ENCODE measurements around the gene GRK6. TPM values are rescaled to one million over a fixed set of nuclear protein-coding genes. Genes with fewer than 3 reads are reported as not detected.

GRK6 gene
- polyA plus RNA-seq, 1 experiment, result 16.4 TPM

DNA sequence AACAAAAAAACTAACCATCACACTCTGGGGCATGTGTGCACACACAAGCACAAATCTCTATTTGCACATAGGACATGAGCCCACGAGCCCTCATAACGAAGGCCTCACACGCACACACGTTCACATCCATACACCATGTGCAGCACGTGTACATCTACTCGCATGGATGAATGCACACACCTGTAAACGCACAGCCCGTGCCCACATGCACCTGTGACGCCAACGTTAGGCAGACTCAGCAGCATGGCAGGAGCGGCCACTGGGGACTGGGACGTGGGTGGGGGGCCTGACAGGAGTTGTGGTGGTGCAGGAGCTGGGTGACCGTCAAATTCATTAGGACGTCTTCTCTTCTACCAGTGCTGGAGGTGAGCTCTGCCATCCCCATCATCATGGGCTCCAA, 39.1 kb upstream of the GRK6 start:
- no peak for DNase-seq (ENCODE audit: low read depth, low spot score)
- Histone ChIP-seq H3K27ac (ENCODE audit: low read depth, low read length) (no peak overlapping the region), H3K9me3 (ENCODE audit: control insufficient read depth, insufficient read depth, low read length) (no peaks in the 10 kb centered on the region), H3K27me3 (ENCODE audit: control insufficient read depth, insufficient read depth, low read length) (peaks cover 30% of the 10 kb centered on the region), H3K4me3 (ENCODE audit: low read depth, low read length) (no peak overlapping the region)
- TF ChIP-seq, protein P1, sequence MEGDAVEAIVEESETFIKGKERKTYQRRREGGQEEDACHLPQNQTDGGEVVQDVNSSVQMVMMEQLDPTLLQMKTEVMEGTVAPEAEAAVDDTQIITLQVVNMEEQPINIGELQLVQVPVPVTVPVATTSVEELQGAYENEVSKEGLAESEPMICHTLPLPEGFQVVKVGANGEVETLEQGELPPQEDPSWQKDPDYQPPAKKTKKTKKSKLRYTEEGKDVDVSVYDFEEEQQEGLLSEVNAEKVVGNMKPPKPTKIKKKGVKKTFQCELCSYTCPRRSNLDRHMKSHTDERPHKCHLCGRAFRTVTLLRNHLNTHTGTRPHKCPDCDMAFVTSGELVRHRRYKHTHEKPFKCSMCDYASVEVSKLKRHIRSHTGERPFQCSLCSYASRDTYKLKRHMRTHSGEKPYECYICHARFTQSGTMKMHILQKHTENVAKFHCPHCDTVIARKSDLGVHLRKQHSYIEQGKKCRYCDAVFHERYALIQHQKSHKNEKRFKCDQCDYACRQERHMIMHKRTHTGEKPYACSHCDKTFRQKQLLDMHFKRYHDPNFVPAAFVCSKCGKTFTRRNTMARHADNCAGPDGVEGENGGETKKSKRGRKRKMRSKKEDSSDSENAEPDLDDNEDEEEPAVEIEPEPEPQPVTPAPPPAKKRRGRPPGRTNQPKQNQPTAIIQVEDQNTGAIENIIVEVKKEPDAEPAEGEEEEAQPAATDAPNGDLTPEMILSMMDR (IDR thresholded peaks at IDR 0.05; ENCODE audit: low read depth, low read length), result no peak
- ChIA-PET POLR2A (no interaction called here), CTCF (interaction anchor here (3.6 to 7.0 kb wide), 3 partner anchors 16 to 63 kb away, joined by 61 to 205 read pairs (median 120); partner anchors contain the start of genes PFN3 and PRR7)

DNA sequence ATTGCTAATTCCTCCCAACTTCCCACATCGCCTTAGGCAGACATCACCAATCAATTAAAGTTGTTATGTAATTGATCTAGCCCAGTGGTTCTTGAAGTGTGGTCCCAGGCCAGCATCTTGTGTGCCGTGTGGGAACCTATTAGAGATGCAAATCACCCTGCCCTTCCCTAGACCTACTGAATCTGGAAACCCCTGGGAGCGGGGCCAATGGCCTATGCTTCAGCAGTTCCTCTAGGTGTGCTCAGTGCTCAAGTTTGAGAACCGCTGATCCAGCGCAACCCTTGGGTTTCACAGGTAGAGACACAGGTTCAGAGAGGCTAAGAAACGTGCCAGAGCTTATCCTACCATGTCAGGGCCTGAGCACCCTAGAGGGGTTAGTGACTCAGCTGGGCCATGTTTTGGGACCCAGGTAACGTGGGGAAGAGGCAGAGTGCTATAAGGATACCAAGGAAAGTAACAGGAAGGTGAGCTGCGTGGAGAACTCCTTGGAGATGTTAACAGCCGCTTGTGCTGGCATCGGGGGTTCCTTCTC, 37.9 kb upstream of the GRK6 start:
- ChIA-PET CTCF (interaction anchor here (0.9 to 7.0 kb wide), 9 partner anchors 14 to 275 kb away, joined by 3 to 205 read pairs (median 19); partner anchors contain the start of genes PFN3 and PRR7), POLR2A (interaction anchor here (0.9 to 3.5 kb wide), 6 partner anchors 9 to 81 kb away, joined by 5 to 15 read pairs (median 6); partner anchors contain the start of genes GRK6 and LMAN2)
- TF ChIP-seq, protein P1 (IDR thresholded peaks at IDR 0.05; ENCODE audit: low read depth, low read length), result no peak
- Histone ChIP-seq H3K4me3 (ENCODE audit: low read depth, low read length) (no peak overlapping the region), H3K9me3 (ENCODE audit: control insufficient read depth, insufficient read depth, low read length) (no peaks in the 10 kb centered on the region), H3K27ac (ENCODE audit: low read depth, low read length) (no peak overlapping the region), H3K27me3 (ENCODE audit: control insufficient read depth, insufficient read depth, low read length) (peaks cover 26% of the 10 kb centered on the region)
- no peak for DNase-seq (ENCODE audit: low read depth, low spot score)

DNA sequence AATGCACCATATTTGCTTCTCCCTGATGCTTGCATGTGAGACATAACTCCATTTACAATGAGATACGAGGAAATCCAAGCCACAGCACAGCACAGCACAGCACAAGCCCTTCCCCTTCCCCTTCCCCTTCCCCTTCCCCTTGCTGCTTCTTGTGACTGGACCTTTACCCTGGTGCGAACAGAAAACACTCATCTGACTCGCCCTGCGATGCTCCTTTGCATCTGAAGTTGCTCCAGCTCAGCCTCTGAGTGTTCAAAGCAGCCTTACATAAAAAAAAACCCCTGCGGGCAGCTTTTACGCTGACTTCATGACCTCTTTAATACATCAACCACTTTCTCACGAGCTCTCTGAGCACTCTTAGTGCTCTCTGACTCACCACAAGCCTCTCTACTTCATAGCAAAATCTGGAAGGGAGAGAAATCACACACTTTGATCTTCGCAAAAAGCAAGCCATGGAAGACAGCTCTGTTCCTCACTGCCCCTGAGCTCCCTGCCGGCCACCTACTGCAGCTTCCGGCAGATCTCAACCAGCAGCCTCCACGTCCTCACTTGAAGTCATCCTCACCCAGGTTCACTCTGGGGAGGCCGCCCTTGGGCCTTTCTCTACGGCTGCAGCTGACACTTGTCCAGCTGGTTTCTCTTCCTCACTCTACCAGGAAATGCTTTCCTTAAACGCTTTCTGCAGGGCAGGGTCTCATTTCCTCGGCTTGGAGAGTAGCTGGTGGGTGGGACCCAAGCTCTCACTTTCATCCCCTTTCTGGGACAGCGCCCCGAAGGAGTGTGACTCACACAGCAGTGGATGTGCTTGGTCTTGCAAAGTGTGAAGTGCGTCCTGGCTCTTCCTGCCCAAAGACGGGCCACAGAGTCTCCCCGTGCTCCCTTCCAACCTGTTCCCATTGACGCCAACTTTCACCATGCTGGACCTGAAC, 37.0 kb upstream of the GRK6 start:
- CTCF ChIA-PET, result interaction anchor here (0.7 to 7.0 kb wide), 22 partner anchors 10 to 276 kb away, joined by 3 to 205 read pairs (median 8); partner anchors contain the start of genes F12, GRK6, LMAN2 and PFN3

DNA sequence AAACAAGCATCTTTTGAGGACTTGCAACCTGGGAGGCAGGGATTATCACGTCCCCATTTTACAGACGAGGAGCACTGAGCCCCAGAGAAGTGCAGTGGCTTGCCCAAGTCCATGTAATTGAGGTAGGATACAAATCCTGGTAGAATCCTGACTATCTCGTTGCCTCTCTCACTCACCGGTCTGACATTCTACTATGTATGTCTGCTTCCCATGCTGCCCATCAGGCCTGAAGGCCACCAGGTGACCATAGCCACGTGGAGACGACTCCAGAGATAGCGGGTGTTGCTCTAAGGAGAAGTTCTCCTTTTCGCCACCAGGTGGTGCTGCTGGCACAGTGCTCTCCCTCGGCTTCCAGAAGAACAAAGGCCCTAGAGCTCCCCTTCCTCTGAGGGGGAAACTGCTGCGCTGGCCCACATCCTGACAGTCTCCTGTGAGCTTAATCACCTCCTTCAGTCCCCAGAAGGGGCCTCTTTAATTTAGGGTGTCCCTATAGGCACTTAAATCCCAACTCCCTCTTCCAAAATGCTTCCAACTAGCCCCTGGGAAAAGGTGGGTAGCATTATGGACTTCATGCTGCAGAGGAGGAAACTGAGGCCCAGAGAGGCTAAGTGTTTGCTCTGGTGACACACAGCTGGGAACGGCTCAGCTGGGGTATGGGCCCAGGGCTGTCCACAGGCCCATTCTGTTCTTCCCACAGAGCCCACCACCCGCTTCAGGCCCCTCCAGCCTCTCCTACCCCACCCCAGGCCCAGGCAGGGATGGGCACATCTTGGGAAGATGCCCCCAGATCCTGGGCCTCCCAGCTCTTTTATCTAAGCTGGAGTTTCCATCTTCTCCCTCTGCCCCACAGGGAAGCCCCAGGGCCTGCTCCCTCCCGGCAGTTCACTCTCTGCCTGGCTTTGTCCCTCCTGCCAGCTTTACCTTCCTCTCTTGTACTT, 35.8 kb upstream of the GRK6 start:
- no peaks in the 10 kb centered on the region for H3K9me3 ChIP-seq (ENCODE audit: control insufficient read depth, insufficient read depth, low read length)
- H3K4me3 ChIP-seq (ENCODE audit: low read depth, low read length), result no peak overlapping the region
- ChIA-PET POLR2A (interaction anchor here (0.5 to 3.5 kb wide), 11 partner anchors 11 to 666 kb away, joined by 3 to 15 read pairs (median 6); partner anchors contain the start of gene GRK6), CTCF (interaction anchor here (0.6 to 7.0 kb wide), 35 partner anchors 9 to 730 kb away, joined by 3 to 205 read pairs (median 5); partner anchors contain the start of genes F12, GRK6, LMAN2 and PFN3)
- no peak for DNase-seq (ENCODE audit: low read depth, low spot score)
- H3K27ac ChIP-seq (ENCODE audit: low read depth, low read length), result peak overlapping the region; percentile 89
- TF ChIP-seq, protein P1 (IDR thresholded peaks at IDR 0.05; ENCODE audit: low read depth, low read length), result peak; percentile 95
- peaks cover 20% of the 10 kb centered on the region for H3K27me3 ChIP-seq (ENCODE audit: control insufficient read depth, insufficient read depth, low read length)

More for the DNA sequence above, 37.0 kb upstream of the GRK6 start:
- POLR2A ChIA-PET, result interaction anchor here (0.6 to 3.5 kb wide), 15 partner anchors 10 to 108 kb away, joined by 3 to 15 read pairs (median 6); partner anchors contain the start of genes GRK6, LMAN2 and PDLIM7
- DNase-seq (ENCODE audit: low read depth, low spot score), result peak; percentile 82
- Histone ChIP-seq H3K9me3 (ENCODE audit: control insufficient read depth, insufficient read depth, low read length) (no peaks in the 10 kb centered on the region), H3K27me3 (ENCODE audit: control insufficient read depth, insufficient read depth, low read length) (peaks cover 23% of the 10 kb centered on the region), H3K27ac (ENCODE audit: low read depth, low read length) (peak overlapping the region; percentile 89), H3K4me3 (ENCODE audit: low read depth, low read length) (peak overlapping the region; percentile 22; the same call in 1 of the 2 replicates)
- TF ChIP-seq, protein P1 (IDR thresholded peaks at IDR 0.05; ENCODE audit: low read depth, low read length), result peak; percentile 2; the same call in 1 of the 2 replicates
